IPS DF 19.7 (cell line): ENCODE measurements around the gene FOXK1.
A peak's percentile ranks its signal among the peaks of the same experiment; 100 is the strongest.

Experiments used
- DNase-seq: peaks from one replicate; pipeline ENCODE4 v3.0.0-alpha.2; 2013; ENCODE audit warnings: low read depth, low spot score

FOXK1 gene

DNA sequence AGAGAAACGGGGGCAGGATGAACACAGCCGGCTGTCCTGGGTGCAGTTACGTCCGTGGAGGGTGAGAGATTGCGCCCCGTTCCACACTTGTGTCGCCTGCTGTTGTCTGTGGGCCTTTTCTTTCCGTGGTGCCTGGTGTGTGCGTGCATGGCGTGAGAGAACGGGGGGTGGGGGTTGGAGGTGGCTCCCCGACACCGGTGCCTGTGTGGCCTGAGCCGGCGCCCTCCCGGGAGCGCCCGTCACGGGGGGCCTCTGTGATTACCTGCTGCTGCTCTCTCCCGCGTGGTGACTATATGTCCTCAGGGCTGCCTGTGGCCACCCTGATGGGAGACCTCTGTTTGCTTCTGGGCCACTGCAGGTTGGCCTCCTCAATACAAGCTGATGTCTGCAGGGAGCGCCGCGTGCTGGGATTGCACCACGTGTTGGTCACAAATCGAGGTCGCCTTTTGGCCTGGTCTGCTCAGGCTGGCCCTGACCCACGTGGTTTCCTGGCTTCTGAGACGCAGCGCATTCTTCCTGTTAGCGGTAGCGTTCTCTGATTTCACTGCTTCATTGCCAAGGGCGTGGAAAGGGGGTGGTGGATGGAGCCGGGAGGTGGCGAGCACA, 82.4 kb downstream of the FOXK1 start:
- DNase-seq = no peak

DNA sequence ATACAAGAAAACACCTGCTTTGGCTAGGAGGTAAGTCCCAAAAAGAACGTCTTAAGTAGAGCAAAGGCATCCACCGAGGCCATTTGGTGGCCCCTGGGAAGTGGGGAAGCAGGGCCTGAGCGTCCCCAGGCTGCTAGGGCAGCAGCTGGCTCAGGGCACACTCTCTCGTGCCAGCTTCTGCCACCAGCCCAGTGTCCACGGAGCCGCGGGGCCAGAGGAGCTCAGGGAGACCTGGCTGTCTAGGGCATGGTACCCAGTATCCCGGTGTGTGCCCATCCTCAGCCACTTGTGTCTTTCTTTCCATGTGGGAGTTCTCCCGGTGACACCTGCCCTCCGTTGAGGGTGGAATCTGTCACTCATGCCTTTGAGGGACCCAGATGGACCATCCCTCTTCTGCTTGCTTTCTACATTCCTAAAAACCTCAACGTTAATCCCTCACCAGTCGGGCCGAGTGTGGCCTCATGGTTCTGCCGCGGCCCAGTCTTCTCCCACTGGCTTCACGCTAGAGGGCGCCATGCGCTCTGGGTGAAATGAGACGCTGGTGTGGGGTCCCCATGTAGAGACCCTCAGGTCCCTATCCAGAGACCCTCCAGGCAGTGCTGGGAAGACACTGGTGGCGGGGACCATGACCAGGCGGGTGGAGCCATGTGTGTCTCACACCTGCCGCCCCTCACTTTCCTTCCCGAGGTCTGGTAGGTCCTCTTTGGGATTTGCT, 83.8 kb downstream of the FOXK1 start:
- DNase-seq = no peak

DNA sequence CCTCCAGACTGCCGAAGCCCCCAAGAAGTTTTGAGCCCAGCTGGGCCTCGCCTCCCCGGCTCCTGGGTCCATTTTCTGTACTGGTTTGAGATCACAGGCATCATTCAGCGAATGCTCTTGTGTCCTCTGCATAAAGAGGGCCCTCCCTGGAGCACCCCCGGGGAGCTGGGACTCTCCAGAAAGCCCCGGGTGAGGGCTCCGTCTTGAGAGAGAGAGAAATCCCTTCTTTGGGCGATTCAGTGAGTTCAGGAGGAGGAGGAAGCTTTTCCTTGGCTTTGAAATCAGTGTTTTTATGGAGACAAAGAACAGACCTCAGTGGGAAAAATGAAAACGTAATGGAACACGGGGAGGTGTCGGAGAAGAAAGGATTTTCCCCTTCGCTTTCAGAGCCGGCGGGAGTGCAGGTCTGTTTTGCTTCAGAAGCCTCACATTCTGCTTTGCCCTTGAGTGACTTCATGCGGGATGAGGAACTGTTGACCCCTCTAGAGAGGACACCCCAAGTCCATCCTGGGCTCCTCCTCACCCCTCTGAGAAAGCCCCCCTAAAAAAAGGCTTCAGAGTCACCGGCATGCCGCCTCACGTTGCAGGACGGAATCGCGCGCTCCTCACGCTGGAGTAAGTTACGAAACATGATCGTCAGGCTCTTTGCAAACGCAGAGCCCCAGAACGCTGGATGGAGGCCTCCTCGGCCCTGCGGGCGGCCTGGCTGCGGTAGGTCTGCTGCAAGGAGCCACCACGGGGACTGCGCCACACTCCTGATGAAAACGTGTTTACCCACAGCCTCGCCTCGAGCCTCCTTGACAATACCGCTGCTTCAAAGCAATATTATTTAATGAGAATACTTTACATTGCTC, 84.8 kb downstream of the FOXK1 start:
- no peak for DNase-seq

DNA sequence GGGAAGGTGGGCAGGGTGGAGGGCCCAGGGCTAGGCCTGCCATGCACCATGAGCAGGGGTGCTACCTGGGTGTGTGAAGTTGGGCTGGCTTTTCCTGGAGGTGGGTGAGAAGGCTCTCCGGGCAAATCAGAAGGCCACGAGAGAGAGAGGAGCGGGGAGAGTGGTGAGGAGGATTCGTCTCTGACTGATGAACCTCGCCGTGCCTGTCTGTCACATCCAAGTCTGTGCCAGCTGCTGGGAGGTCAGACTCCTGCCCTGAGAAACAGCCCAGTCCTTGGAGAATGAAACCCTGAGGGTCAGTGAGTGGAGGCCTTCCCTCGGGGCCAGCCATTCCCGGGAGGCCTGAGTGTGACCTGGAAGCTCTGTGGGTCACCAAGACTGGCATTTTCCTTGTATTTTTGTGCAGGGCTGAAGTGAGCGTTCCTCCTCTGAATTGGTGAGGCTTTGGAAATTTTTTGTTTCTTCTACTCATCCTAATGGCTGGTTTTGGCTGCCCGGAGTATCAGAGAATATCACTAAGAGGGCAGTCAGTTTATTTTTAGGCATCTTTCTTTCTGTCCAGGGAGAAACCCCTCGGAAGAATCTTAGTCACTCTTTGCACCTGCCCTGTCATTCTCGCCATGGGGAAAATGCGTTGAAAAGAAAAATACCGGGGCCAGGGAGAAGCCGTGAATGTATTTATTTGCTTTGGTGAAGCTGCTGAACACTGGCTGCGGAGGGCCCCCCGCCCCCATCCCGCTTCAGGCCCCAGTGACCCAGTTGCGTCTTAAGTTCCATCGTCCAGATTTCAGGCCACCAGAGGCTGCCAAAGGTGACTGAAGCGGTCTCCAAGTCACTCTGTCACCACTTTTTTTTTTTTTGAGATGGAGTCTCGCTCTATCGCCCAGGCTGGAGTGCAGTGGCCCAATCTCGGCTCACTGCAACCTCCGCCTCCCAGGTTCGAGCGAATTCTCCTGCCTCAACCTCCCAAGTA, 86.8 kb downstream of the FOXK1 start:
- DNase-seq = no peak

DNA sequence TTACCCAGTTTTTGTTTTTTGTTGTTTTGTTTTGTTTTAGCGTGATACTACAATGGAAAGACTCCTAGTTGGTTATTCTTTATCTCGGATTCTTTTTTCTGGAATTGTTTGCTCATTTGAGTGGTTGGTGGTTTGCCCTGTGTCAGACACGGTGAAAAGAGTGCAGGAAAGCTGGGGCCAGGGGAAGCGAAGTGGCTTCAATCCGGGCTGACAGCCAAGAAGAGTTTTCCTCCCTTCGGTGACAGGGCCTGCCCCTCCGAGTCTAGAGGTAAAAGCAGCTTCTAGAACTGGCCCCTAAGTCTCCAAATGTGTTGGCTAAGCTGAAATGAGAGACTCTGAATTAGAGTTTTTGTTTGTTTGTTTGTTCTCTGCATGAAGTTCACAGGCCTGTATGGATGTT, 87.7 kb downstream of the FOXK1 start:
- DNase-seq = no peak

DNA sequence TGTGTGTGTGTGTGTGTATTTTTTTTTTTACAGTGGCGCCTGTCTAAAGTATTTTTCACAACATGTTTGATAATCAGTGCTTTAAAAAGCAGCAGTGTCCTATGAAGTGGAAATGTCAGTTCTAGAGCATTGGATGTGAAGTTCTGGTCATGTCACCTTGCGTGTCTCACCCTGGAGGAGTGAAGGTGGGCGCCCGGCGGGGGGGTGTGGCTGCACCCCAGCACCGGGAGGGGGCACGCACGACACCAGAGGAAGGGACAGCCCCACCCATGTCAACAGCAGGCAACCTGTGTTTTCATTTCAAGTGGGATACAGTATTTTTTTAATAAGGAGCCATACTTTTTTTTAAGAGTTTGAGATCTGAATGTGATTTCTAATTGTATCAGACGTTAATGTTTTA, 88.8 kb downstream of the FOXK1 start:
- no peak for DNase-seq

DNA sequence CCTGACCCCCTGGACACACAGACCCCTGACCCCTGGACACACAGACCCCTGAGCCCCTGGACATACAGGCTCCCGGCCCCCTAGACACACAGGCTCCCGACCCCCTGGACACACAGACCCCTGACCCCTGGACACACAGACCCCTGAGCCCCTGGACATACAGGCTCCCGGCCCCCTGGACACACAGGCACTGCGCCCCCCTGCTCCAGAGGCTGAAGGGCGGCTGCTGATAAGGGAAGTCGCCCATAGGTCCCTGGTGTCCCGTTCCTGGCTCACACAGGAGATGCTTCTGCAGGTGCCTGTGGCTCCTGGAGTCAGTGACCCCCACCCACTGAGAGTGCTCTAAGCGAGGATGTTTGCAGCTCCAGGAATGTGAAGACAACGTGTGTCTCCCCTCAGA, 89.6 kb downstream of the FOXK1 start:
- DNase-seq = no peak

DNA sequence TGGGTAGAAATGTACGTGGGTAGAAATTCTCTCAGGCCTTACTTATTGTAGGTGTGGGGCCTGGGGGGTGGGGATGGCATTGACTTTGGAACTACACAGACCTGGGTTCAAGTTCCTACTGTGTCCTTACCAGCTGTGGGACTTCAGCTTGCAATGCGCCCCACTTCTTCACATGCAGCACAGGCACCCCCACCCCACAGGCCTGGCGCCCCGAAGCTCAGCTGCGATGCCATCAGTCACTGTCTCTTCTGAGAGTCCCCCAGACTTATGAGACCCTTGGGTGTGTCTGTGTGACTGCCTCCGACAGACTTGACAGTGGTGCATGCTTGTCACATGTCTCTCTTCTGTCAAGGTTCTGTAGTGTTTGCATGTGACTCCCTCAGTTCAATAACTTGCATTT, 90.2 kb downstream of the FOXK1 start:
- DNase-seq = no peak

DNA sequence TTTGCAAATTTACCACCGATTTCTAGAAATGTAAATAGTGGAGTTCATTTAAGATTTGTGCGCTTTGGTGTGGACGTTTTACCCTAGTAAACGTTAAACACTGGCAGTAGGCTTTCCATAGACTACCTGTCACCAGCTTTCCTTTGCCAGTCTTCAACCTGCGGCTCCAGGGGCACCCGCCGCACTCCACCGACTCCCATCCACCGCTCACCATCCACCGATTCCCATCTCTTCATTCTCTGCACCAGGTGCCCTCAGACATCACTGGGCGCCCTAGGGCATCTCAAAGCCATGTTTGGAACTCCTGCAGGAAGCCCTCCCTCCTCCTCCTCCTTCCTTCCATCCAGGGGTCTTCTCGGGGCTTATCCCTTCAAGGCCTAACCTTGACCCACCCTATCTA, 91.9 kb downstream of the FOXK1 start:
- DNase-seq = no peak

DNA sequence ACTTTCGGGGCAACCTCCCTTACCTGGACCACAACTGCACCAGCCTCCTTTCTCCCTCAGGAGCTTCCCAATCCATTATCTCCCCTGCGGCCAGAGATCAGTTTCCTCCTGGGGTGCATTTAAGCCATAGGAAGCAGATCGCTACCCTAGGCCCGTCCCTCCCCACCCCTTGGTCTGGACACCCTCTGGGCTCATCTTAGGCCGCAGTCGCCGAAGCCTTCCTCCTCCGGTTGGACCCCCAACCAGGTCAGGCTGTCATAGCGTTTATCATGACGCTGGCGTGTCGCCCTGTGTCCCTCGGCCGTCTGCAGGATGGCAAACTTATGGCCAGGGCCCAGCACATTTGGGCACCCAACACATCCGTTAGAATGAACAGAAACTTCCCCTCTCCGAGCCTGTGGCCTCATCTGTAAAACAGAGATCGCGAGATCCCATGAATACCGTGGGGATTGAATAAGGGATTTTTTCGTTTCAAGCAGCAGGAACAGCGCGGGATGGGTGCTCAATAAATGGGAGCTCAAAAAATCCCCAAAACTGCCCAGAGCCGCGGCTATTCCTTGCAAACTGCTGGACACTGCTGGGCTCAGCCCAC, 92.7 kb downstream of the FOXK1 start:
- DNase-seq = no peak

DNA sequence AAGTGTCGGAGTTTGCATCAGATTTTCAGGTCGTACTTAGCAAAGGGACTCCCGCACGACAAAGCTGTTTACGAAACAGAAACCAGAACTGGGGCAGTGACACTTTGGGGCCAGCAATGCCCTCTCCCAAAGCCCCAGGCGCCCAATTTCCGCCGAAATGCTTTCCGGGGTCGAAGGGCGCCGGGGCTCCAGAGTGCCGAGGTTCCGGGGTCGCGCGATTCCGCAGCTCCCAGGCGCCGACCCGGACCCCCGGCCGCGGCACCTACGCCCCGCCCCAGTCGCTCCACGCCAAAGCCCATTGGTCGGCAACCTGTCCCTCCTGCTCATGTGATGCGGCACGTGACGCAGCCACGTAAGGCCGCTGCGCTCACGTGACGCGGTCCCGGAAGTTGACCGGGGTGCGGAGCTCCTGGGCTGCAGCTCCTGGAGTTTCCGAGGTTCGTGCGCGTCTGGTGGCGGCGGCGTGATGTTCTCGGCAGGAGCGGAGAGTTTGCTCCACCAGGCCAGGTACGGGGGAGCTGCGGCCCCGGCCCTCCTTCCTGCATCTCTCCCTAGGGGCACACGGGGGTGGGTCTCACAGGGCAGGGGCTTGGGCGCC, 93.3 kb downstream of the FOXK1 start, which contains the start of gene AP5Z1:
Gene AP5Z1 (plus strand): TSS at position 374 of the 598 bp plus-strand sequence. CDS start 93 bp downstream, at position 467.
- peak; percentile 80 for DNase-seq

DNA sequence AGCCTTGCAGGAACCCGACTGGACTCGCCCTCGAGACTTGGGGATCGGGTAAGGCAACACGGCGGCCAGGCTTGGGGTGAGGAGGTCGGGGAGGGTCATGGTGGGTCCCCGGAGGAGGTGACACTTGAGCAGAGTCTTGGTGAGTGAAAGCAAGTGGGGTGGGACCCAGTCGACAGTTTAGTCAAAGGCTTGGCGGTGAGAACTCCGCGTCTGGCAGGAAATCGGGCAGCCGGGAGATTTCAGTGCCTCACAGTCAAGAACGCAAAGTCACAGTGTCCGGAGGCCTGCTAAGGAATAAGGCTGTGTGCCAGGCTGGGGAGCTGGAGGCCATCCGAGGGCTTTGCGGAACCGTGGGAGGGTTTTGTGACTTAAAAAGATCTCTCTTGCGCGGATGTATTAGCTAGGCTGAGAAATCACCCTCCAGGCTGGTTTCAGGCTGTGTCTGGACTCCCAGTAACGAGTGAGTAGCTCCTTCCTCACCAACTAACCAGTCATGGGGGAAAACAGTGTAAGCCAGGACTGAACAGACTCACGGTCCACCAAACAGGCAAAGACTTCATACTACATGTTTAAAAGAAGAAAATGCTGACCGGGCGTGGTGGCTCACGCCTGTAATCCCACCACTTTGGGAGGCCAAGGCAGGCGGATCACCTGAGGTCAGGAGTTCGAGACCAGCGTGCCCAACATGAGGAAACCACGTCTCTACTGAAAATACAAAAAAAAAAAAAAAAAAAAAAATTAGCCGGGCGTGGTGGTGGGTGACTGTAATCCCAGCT, 93.9 kb downstream of the FOXK1 start:
- no peak for DNase-seq

DNA sequence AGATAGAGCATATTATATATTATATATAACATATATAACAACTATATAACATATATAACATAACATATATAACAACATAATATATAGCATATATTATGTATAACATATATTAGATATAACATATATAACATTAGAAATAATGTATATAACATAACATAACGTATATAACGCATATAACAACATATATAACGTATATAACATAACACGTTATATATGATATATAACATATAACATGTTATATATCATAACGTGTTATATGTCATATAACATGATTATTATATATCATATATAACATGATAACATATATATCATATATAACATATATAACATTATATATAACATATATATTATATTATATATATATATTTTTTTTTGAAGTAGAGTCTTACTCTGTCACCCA, 97.0 kb downstream of the FOXK1 start:
- no peak for DNase-seq

DNA sequence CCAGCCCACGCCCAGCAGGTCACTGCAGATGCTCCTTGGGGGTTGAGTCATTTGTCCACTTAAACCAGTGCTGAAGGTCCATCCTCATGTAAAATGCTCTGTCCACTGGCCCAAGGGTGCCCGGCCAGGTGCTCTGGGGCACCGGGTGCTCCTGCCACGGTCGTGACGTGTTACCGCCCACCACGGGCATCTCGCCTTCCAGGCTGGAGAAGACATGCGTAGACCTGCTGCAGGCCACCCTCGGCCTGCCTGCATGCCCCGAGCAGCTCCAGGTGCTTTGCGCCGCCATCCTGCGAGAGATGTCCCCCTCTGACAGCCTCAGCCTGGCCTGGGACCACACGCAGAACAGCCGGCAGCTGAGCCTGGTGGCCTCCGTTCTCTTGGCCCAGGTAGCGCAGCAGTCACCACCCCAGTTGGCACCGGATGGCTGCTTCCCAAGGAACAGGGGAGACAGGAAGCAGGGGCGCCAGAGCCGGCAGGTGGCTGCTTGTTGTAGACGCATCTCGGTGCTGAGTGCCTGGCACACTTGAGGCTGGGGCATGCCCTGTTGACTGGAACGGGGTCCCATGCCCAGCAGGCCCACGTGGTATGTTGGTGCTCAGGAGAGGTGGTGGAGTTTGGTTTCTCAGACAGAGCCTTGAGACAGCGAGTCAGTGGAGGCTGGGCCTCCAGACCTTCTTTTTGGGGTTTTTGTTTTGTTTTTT, 99.4 kb downstream of the FOXK1 start:
- no peak for DNase-seq

DNA sequence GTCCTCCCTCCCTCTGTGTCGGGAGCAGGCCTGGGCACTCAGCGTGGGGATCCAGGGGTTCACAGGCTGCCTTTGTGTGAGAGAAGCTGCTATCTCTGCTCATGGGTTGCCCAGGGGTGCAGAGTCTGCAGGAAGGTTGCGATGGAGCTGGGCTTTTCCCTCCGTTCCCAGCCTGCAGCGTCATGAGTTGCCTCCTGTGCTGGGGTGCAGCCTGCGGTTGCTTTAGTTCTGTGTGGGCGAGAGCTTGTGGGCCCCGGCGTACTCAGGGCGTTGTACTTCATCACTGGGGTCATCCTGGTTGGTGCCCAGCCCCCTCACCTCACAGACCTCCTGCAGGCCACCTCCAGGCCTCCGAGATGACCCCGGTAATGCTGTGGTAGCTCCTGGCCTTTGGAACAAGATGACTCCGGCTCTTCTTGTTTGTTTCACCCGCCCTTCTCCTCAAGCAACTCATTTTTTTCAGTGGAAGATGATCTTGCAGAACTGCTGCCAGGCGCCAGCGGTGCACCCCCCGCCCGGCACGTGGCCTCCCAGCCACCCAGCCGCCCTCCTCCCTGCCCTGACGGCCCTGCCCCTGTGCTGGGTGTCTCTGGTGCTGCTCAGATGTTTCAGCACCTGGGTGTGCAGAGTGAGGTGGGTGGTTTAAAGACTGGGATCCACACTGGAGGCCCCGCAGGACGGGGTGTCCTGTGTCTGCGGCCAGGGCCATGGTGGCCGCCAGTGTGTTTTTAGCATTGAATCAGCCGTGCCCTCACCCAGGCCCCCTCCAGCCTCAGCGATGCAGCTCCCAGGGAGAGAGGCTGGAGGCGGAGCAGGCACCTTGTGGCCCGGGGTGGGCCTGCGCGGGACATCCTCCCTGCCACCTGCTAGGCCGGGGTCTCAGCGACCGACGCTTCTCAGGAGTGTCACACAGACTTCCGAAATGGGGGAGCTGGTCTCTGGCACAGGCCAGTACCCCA, 100.5 kb downstream of the FOXK1 start:
- DNase-seq = no peak

DNA sequence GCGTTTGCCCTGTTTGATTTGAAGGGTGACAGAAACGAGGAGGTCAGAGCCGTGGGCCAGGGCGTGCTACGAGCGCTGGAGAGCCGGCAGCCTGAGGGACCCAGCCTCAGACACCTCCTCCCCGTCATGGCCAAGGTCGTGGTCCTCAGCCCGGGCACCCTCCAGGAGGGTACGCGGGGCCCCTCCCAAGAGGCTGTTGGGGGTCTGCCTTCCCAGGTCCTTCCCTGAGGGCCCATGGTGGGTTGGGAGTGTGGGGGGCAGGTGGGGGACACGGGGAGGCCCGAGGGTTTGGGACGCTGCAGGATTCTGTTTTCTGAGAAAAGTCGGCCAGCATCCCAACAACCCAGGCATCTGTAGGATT, 101.2 kb downstream of the FOXK1 start:
- DNase-seq = no peak

DNA sequence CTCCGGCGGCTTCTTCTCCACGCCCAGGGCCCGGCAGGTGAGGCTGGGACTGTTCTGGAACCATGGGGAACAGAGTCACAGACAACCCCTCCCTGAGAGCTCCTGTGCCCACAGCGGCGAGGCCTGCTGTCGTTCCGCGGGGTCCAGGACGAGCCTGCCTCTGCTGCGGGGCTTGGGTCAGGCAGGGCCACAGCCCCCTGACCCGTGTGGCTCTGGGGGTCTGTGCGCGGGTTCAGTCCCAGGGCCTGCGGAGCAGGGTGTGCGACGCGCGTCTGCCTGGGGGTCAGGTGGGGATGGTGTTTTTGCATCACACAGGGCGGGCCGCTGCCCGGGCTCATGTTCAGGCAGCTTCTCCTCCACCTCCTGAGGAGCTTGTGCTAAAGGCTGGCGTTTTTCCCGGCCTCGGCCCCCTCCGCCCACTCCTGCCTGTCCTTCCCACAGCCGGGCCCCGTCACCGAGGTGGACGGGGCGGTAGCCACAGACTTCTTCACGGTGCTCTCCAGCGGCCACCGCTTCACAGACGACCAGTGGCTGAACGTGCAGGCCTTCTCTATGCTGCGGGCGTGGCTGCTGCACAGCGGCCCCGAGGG, 101.8 kb downstream of the FOXK1 start:
- no peak for DNase-seq

DNA sequence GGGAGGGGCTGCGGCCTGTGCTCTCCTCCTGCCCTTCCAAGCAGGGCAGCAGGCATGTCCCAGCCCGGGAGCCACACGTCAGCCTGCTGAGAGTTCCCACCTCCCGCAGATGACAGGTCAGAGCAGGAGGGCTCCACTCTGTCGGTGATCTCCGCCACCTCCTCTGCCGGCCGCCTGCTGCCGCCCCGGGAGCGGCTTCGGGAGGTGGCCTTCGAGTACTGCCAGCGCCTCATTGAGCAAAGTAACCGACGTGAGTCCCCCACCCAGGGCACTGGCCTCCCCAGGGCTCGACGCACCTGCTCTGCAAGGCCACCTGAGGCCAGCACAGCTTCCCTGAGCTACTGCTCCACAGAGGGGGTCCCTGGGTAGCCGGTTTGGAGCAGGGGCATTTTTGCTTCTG, 102.7 kb downstream of the FOXK1 start:
- no peak for DNase-seq
